Activated T-cell treated with anti-CD3 and anti-CD28 coated beads for 24 hours (primary cell): Measurements from ENCODE around the gene LCE1D.

Experiments used
- DNase-seq: peaks from one replicate; pipeline ENCODE4 v3.0.0-alpha.2; 2020; ENCODE audit warnings: low read depth

LCE1D gene

GRCh38 chr1:152817309-152817708, 20.8 kb downstream of the LCE1D start:
- DNase-seq = no peak

DNA sequence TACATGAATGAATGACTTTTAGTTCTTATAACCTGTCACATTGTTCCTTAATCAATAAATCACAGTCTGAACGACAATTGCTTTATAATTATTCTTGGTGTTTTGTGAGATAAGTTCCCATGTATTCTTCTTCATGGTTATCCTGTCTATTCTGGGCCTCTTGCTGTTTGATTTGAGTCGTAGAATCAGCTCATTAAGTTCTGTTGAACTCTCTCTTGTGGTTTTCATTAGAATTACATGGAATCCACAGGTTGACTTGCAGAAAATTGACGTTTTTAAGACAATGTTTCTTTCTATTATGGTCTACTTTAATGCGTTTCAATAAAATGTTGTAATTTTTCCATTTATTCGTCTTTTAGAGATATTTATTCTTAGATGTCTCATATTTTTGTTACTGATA, 26.8 kb downstream of the LCE1D start:
- no peak for DNase-seq

DNA sequence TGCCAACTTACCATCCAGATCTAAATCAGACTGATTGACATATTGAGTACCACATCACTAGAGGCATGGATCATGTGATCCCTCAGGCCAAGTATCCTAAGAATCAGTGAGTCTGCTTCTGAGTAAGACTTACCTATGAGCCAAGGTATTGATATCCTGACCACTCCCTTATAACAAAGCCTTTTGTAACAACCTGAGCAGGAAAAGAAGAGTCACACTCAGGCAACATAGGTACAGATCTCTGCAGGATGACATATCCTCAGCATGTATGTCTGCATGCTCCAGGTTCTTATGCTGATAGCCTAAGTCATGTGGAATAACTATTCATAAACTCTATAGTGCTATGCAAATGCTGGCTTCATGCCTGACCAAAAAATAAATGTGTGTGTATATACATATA, 28.4 kb downstream of the LCE1D start:
- no peak for DNase-seq

DNA sequence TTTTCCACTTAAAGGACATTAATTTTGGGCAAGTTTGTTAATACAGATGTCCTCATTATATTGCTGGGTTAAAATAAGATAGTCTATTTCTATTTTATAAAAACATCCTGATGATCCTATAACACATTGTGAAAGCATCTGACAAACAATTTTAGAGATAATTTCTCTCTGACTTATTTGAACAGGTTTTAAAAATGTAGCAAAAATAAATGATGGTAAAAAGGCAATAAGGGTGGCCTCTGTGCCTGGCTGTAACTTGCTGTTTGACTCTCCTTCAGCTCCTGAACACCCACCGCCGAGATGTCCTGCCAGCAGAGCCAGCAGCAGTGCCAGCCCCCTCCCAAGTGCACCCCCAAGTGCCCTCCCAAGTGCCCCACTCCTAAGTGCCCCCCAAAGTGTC, 30.7 kb downstream of the LCE1D start, which contains the start of gene LCE1A:
LCE1A (plus strand) TSS at position 301 of the 400 bp plus-strand sequence; CDS start at position 301, 0 bp downstream.
- no peak for DNase-seq

- DNase-seq = no peak
These were observed 40.3 kb downstream of the LCE1D start for GRCh38 chr1:152836870-152837269.

GRCh38 chr1:152842556-152842955, 46.0 kb downstream of the LCE1D start, which contains the start of gene LCE6A:
Gene LCE6A (plus strand): TSS chr1:152842856. CDS start chr1:152843521, 665 bp downstream.
- no peak for DNase-seq
